GM19035 (cell line): ENCODE measurements around the gene JADE2.
"Not testable (repeated sequence)": the region's sequence is repeated elsewhere in the genome, so short reads cannot be mapped to it uniquely, and the experiment has no call there.

ENCODE experiments used
- ATAC-seq: cut with Tn5 transposase; IDR thresholded peaks from one replicate; pipeline ENCODE4 v1.9.1; 2021; ENCODE audit not compliant: unreplicated experiment

The JADE2 gene

DNA sequence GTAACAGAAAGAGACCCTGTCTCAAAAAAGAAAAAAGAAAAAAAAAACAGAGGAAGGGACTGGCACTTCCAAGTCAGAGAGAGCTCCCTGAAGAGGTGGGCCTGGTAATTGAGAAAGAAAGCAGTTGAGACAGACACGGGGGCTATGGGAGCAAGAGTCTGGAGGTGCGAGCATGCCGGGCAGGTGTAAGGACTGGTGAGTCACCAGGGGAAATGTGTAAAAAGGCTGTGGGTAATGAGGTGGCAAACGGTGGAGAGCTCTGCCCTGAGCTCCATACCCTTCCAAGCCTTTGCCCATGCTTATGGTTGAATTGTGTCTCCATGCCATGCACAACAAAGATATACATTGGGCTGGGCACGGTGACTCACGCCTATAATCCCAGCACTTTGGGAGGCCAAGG is 18.0 kb upstream of the JADE2 start:
- ATAC-seq: no peak

DNA sequence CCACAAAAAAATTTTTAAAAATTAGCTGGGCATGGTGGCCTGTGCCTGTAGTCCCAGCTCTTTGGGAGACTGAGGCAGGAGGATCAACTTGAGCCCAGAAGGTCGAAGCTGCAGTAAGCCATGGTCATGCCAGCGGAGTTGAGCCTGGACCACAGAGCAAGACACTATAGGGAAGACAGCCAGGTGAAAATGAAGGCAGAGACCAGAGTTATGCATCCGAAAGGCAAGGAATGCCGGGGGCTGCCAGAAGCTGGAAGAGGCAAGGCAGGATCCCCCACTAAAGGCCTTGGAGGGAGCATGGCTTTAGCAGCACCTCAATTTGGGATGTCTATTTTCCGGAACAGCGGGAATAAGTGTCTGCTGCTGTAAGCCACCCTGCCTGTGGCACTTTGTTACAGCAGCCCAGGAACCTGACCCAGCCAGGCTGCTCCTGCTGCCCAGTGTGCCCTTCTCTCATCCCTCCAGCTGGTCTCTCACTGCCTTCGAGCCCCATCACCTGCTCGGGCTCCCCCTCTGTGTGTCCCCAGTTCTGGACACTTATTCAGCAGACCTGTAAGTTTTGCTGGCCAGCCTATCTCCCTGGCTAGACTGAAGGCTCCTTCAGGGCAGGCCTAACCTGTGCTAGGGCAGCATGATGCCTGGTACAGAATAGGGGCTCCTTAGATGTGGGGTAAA is 16.8 kb upstream of the JADE2 start:
- no peak for ATAC-seq

DNA sequence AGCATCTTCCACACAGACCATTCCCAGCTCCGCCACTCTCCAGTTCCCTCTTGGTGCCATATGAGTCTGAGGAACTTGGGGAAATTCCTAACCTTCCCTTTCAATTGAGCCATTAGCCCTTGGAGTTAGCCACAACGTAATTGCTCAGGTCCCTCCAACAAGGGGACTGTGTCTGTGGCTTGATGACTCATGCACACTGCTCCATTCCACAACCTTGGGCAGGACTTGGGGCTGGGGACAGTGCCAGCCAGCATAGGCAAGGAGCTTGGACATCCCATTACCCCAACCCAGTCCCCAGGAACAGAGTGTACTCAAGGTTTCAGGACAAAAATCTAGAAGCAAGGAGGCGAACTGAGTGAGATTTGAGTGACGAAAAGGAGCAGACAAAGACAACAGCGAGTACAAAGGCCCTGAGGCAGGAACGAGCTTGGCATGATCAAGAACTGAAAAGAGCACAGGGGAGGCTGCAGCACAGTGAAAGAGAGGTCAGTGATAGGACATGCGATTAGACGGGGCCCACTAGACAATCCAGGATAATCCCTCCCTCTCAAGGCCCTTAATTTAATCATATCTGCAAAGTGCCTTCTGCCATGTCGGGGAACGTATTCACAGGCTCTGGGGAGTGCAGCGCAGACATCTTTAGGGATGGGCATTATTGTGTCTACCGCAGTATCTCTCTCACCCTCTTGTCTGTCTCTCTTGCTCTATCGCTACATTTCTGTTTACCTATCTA is 16.0 kb upstream of the JADE2 start:
- ATAC-seq: no peak

DNA sequence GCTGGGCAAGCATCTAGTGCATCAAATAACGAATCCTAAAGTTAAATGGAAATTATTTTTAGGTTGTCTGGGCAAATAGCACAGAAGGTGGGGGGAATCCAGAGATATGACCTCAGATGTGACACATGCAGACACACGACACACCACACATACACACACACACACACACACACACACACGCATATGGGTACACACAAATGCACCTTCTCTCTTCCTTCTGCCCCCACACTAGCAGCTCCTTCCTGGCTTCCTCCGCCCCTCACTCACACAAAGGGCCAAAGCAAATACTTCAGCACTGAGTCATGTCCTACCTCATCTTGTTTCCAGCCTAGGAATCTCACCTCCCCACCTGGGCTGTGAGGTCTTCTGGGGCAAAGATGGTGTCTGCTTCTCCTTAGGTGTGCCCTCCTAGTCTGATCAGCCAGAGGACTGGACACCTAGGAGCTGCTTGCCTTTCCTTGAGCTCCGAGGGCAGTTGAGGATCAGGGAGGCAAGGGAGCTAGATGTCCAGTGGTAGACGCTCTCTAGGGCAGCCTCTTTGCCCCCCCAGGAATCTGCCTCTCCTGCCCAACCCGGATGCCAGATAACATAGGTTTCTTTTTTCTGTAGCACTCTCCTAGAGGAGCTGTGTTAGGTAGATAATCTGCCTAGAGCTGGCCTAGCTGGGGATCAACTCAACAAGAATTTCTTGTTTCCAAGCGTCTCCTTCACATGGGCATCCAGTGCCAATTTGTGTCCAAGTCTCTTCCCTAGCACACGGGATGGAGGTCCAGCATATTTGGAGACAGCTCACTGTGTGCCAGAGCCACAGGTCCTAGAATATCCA is 14.3 kb upstream of the JADE2 start:
- ATAC-seq: no peak

DNA sequence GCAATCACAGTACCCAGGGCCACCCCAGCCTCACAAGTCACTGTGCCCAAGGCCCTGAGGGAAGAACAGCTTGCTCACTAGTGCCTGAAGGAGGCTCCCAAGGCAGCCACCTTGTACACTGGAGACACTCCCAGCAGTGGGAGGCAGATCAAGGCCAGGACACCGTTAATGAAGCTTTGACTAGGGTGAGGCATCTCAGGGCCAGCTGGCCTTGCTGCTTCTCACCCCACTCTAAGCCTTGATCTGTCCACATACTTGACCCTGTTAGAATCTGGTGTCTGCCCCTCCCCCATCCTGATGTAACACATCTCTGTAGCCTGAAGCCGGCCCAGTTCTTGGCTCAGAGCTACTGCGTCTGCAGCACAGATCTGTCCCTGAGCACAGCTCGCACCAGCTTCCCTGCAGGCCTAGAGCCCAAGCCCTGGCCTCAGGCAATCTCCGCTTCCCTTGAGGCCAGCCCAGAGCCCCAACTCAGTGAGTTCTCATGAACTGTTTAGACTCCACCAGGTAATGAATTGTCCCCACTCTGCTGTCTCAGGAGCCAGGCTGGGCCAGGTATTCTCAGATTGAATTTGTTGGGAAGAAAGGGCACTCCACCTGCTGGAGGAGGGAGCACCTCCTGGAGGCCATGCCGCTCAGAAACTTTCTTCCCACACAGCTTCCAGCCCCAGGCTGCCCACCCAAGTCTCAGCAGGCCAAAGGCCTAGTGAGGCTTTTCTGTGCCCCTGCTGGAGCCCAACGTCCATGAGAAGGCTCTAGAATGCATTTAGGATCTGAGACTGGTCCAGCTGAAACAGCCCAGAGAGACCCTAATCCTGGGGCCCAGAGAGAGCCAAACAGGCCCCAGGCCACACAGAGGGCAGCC is 13.4 kb upstream of the JADE2 start:
- ATAC-seq: no peak

DNA sequence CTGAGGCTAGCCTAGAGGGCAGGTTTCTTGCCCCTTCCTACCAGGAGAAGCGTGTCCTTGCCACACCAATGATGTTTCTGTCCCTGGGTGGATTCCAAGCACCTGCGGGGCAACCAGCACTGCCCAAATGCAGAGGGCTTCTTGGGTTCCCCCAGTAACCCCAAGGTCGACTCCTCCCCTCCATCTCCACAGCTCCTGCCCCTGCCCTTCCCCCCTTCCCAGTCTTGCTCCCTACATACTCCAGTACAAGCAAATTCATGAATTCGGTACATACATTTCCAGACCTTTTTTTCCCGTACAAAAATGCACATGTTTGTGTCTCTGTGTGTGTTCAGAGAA is 12.8 kb upstream of the JADE2 start:
- no peak for ATAC-seq

GRCh38 chr5:134515801-134516200 is 9.7 kb upstream of the JADE2 start:
- ATAC-seq: no peak

DNA sequence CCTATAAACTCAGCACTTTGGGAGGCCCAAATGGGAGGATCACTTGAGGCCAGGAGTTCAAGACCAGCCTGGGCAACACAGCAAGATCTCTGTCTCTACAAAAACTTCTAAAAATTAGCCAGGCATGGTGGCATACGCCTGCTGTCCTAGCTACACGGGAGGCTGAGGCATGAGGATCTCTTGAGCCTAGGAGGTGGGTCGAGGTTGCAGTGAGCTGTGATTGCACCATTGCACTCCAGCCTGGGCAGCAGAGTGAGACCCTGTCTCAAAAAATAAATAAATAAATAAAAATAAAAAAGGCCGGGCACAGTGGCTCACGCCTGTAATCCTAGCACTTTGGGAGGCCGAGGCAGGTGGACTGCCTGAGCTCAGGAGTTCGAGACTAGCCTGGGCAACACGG is 8.5 kb upstream of the JADE2 start:
- ATAC-seq: not testable (repeated sequence)

GRCh38 chr5:134517553-134517952 is 7.9 kb upstream of the JADE2 start:
- ATAC-seq: no peak

DNA sequence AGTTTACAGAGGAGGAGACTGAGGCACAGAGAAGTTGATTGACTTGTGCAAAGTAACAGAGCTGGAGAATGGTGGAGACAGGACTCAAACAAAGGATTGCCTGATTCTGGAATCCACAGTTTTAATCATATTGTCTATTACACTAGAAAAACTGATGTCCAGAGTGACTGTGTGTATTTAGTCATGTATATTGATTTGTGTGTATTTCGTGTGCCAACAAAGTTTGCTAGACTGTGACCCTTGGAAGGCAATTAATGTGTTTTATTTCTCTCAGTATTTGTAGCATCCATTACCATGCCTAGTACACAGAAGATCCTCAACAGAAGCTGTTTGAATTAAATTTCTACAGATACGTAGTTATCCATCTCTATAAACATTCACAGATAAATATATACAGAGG is 5.5 kb upstream of the JADE2 start:
- ATAC-seq: no peak

DNA sequence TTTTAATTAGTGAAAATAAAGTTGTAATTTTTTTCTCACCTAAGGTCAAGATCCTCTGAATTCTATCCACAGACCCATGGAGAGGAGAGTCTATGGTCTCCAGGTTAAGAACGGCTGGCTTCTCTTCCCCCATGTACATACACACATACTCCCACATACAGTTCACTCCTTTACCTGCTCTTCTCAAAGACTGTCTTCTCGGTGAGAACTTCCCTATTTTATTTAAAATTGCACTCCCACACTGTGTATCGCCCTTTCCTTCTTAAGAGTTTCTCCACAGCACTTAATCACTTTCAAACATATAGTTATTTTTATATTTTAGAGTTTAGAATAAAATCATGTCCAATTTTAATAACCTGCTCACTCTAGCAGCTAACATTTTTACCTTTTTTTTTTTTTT is 3.6 kb upstream of the JADE2 start:
- ATAC-seq: no peak

GRCh38 chr5:134523543-134524271 is 1.8 kb upstream of the JADE2 start:
- no peak for ATAC-seq

DNA sequence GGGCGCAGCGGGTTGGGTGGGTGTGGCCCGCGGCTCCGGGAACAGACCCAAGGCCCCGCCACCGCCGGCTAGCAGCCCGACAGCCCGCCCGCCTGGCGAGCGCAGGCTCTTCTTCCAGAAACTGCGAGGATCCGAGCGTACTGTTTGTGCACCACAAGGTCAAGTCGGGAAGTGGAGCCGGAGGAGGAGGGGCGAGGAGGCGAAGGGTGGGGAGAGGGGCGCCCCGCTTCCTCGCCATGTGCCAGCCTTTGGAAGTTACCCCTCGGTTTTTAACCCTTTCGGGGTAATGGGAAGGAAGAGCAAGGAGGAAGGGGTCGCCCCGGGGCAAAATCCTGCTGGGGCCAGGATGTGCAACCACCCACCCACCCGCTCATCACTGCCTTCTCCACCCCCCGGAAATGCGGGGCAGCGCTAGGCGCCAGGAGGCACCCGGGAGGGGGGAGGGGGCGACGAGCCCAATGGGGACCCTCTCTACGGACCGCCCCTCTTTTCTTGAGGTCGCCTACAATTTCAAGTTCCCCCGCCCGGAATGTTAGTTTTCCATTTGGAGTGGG is 1.1 kb upstream of the JADE2 start:
- no peak for ATAC-seq

DNA sequence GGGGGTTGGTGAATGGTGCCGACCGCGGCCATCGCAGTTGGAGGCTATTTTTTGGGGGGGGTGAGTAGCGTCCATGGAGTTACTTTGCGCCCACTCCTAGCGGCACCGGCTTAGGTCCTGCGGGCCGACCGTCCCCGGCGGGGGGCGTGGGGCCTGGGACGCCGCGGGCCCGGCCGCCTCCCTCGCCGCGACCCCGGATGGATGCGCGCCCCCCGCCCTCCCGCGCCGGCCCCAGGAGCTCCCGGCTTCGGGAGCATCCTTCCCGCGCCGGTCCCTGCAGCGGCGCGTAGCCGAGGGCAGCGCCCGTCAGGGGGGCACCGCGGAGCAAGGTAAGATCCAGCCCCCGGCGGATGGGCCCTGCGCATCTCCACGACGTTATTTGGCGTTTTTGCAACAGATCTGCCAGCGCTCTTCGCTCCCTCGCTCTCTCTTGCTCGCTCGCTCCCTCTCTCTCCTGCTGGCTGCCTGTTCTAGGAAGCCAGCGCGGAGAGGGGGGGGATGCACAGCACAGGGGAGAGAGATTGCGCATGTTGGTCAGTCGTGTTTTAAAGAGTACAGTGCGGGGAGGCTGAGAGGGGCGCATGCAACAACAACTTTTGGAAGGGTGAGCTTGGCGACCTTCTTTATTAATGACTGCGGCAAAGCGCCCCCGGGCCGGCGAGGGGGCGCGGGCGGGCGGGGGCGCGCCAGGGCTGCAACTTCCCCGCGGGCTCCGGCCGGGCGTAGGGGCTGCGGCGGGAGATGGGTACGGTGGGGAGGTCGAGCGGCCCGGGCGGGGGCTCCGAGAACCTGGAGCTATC is 413 bp downstream of the JADE2 start:
- ATAC-seq: peak; percentile 21

- peak; percentile 22 for ATAC-seq
Observed at GRCh38 chr5:134526483-134527155, 1.1 kb downstream of the JADE2 start.

GRCh38 chr5:134527156-134527960 is 1.9 kb downstream of the JADE2 start:
- peak; percentile 35 for ATAC-seq

GRCh38 chr5:134527961-134528424 is 2.5 kb downstream of the JADE2 start:
- ATAC-seq: no peak

GRCh38 chr5:134528556-134528955 is 3.1 kb downstream of the JADE2 start:
- no peak for ATAC-seq
